Measurements from ENCODE around the gene NIPAL4. TPM values are rescaled to one million over a fixed set of nuclear protein-coding genes. Genes with fewer than 3 reads are reported as not detected.
A peak's percentile ranks its signal among the peaks of the same experiment; 100 is the strongest.

Gene NIPAL4
- total RNA-seq, 6 experiments from 2014 or later, result 0.14 to 0.38 (median 0.22) TPM

- Mint-ChIP-seq H3K4me3 (no peak overlapping the region), H3K4me1 (ENCODE audit: low read depth) (no peaks in the 10 kb centered on the region), H3K9me3 (no peaks in the 10 kb centered on the region), H3K27me3 (ENCODE audit: insufficient read depth) (peaks cover 1% of the 10 kb centered on the region), H3K27ac (peak overlapping the region; percentile 67; the same call in 1 of the 2 replicates), H3K36me3 (ENCODE audit: low read depth) (peaks cover 33% of the 10 kb centered on the region)
- DNase-seq, result no peak
- TF ChIP-seq CTCF (IDR thresholded peaks at IDR 0.05), result no peak
Observed at GRCh38 chr5:157486221-157486681, 26.2 kb downstream of the NIPAL4 start.

- Mint-ChIP-seq H3K9me3 (no peaks in the 10 kb centered on the region), H3K4me1 (ENCODE audit: low read depth) (no peaks in the 10 kb centered on the region), H3K4me3 (no peak overlapping the region), H3K36me3 (ENCODE audit: low read depth) (peaks cover 32% of the 10 kb centered on the region), H3K27me3 (ENCODE audit: insufficient read depth) (no peaks in the 10 kb centered on the region; the same call in 1 of the 2 replicates), H3K27ac (peak overlapping the region; percentile 67)
- TF ChIP-seq CTCF (IDR thresholded peaks at IDR 0.05), result no peak
- no peak for DNase-seq
Observed at GRCh38 chr5:157486861-157487260, 26.8 kb downstream of the NIPAL4 start.

GRCh38 chr5:157487358-157487757 is 27.3 kb downstream of the NIPAL4 start:
- Mint-ChIP-seq H3K4me3 (no peak overlapping the region), H3K27ac (peak overlapping the region; percentile 67)
- no peak for DNase-seq

GRCh38 chr5:157491471-157491995 is 31.5 kb downstream of the NIPAL4 start:
- DNase-seq, result no peak
- H3K36me3 Mint-ChIP-seq (ENCODE audit: low read depth), result peaks cover 32% of the 10 kb centered on the region
- no peaks in the 10 kb centered on the region for H3K9me3 Mint-ChIP-seq
- no peak for TF ChIP-seq CTCF (IDR thresholded peaks at IDR 0.05)
- H3K4me1 Mint-ChIP-seq (ENCODE audit: low read depth), result no peaks in the 10 kb centered on the region
- no peaks in the 10 kb centered on the region; the same call in 1 of the 2 replicates for H3K27me3 Mint-ChIP-seq (ENCODE audit: insufficient read depth)
- H3K4me3 Mint-ChIP-seq, result no peak overlapping the region
- no peak overlapping the region for H3K27ac Mint-ChIP-seq

More at GRCh38 chr5:157487358-157487757, 27.3 kb downstream of the NIPAL4 start:
- H3K4me1 Mint-ChIP-seq (ENCODE audit: low read depth), result no peaks in the 10 kb centered on the region
- H3K27me3 Mint-ChIP-seq (ENCODE audit: insufficient read depth), result no peaks in the 10 kb centered on the region; the same call in 1 of the 2 replicates
- no peak for TF ChIP-seq CTCF (IDR thresholded peaks at IDR 0.05)
- H3K36me3 Mint-ChIP-seq (ENCODE audit: low read depth), result peaks cover 27% of the 10 kb centered on the region
- H3K9me3 Mint-ChIP-seq, result no peaks in the 10 kb centered on the region

- no peak overlapping the region; the same call in 1 of the 2 replicates for H3K4me3 Mint-ChIP-seq
- H3K27me3 Mint-ChIP-seq (ENCODE audit: insufficient read depth), result no peaks in the 10 kb centered on the region; the same call in 1 of the 2 replicates
- no peak for DNase-seq
- no peaks in the 10 kb centered on the region for H3K9me3 Mint-ChIP-seq
- no peak for TF ChIP-seq CTCF (IDR thresholded peaks at IDR 0.05)
- H3K36me3 Mint-ChIP-seq (ENCODE audit: low read depth), result peaks cover 24% of the 10 kb centered on the region
- no peaks in the 10 kb centered on the region for H3K4me1 Mint-ChIP-seq (ENCODE audit: low read depth)
- H3K27ac Mint-ChIP-seq, result peak overlapping the region; percentile 54; the same call in 1 of the 2 replicates
Observed at GRCh38 chr5:157492886-157493285, 32.9 kb downstream of the NIPAL4 start.
